GM21360 (cell line): ENCODE measurements around the gene SLC25A21.

Experiments
- ATAC-seq: cut with Tn5 transposase; IDR thresholded peaks from one replicate; pipeline ENCODE4 v1.9.1; 2021; ENCODE audit warnings: mild to moderate bottlenecking, moderate library complexity; ENCODE audit not compliant: unreplicated experiment

Gene SLC25A21

DNA sequence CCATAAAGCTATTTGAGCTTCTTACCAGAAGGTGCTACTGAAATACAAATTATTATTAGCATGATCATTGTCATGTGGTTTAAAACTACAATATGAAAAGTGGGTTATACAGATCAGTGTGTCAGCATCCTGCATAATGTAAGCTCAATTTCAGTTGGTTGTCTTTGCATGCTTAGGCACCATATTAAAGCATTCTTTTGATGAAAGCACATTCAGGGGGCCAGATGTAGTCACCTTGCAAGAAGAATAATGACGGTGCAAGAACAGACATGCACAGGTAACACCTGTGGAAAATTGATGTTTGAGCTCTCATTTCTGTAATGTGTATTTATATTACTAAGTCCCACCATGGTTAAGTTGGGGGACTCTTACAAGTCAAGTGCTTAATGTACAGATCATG, 386.9 kb downstream of the SLC25A21 start:
- ATAC-seq = no peak

GRCh38 chr14:36784541-36784940, 387.9 kb downstream of the SLC25A21 start:
- no peak for ATAC-seq

GRCh38 chr14:36781897-36782296, 390.5 kb downstream of the SLC25A21 start:
- ATAC-seq = no peak

DNA sequence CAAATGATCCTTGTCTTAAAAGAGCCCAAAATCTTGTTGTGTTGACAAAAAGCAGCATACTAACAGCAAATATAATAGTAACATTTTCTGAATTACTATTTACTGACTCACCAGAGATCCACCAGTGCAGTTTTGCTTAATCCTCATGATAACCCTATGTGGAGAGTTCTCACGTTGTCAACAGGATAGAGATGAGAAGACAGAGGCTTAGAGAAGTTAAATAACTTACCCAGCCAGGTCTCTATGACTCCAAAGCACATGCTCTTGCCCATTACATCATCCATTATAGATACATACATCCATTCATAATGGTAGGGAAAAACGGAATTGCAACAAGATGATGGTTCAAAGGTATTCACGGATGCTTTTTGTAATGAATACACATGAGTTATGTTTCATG, 398.8 kb downstream of the SLC25A21 start:
- ATAC-seq = no peak

DNA sequence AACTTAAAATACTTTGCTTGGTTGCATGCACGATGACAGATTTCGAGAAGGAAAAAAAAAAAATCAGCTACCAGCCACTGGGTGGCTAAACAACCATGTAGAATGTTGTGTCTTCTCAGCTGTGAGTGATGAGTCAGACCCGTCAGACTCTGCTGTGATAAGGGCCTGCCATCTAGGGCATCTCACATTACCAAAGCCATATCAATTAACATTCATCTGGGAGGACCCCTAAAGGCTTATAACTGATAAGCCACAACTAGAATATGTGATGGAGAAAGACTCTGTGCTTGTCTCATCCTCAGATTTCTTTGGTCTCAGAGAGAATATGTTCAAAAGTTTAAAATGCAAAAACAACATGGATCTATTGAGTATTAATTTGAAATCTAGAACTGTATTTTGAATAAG, 399.3 kb downstream of the SLC25A21 start:
- ATAC-seq = no peak

DNA sequence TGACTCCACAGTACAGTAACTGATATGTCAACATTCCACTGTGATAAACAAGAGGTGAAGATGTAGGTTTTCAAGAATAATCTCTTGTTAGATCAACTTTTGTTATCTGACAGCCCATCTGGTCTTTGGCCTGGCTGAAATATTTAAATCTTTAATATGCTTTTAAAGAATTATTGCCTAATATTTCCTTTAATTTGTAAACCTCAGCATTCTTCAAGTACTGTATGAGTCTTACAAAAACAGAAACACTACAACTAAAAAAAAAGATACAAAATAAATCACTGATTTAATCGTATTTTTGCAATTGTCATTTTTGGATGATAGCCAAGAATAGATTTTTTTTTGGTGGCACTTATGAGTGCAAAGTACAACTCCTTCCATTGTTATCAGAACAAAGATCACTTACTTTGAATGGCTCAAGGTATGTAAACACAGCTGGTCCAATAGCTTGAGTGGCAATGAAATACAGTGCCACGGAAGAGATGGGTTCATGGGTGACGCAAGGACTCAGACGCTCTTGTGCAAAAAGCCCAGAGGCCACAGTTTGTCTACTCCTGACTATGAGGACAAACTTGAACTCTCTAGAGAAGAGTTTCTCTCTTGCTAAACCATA, 401.3 kb downstream of the SLC25A21 start:
- no peak for ATAC-seq

DNA sequence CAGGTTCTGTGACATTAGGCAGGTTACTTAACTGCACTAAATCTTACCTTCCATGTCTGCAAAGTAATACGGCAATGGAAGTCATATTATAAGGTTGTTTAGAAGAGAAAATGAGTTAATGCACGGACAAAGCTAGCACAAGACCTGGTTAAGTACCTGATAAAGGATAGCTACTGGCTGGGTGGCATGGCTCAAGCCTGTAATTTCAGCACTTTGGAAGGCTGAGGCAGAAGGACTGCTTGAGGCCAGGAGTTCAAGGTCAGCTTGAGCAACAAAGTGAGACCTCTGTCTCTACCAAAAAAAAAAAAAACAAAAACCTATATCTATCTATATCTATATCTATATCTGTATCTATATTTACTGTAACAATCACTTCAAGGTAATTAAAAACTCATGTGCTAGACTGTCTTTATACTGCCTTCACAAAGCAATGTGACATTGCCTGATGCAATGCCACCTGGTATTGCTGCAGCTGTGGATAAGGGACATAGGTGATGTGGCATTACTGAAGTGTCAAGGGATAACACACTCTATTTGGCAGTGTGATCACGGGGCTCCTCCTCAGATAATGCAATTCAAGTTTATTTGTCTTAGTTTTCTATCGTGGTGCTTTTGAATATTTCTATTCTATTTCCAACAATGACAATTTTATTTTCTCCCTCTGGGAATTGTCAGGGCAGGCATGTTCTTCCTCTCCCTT, 403.6 kb downstream of the SLC25A21 start:
- ATAC-seq = no peak

GRCh38 chr14:36767603-36768281, 404.7 kb downstream of the SLC25A21 start:
- ATAC-seq = no peak

- no peak for ATAC-seq
Measured at GRCh38 chr14:36766974-36767373, 405.4 kb downstream of the SLC25A21 start.

DNA sequence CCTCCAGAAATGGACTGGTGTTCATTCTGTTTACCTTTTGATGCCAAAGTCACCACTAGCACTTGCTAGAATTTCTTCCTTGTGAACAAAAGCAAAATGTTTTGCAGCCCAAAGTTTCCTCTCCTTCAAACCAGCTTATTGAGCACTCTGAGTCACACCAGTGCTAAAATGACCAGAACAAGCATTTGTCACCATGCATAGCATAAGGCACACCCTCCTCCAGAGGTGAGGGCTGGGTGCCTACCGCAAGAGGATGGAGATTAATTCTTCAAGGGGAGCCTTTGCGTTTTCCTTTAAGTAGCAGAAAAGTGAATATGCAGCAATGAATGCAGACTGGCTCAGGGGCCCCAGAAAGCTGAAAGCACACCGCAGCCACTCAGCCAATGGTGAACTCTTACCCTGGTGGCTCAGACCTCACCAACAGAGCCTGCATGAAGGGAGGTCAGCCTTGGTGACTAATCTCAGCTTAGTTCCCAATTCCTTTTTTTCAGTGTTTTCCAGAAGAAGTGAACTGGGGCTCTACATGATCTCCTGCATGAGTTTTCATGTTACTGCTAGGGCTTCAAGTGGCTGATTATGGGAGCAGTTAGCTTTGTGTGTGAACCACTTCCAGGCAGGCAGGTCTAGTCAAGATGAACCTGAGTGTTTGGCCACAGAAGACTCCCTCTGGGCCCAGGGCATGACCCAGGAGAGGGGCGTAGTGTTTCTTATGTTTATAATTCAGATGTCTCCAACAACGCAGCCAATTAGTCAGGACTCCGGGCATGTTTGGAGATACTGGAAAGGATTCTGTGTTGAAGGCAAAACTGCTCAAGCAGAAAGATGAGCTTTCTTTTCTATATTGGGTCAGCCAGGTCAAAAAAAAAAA, 414.4 kb downstream of the SLC25A21 start:
- ATAC-seq = no peak

GRCh38 chr14:36756226-36756625, 416.2 kb downstream of the SLC25A21 start:
- no peak for ATAC-seq

DNA sequence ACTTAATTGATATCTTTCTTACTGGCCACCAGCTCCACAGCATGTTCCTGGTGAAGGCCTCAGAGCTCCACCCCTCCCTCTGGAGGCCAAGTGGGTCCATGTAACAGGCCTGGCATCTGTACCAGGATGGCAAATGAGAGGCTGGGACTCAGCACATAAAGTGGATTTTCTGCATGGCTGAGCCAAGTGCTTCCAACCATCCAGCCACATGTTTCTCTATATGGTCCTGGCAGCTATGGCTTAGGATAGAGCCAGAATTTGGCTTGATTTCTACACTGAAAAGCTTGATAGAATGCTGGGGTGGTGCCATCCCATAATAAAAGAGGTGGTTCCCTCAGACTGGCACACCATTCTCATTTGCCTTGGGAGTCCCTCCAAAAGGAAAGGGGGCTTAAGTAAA, 416.6 kb downstream of the SLC25A21 start:
- ATAC-seq = no peak

GRCh38 chr14:36751920-36752319, 420.5 kb downstream of the SLC25A21 start:
- no peak for ATAC-seq

GRCh38 chr14:36751106-36751505, 421.3 kb downstream of the SLC25A21 start:
- no peak for ATAC-seq

DNA sequence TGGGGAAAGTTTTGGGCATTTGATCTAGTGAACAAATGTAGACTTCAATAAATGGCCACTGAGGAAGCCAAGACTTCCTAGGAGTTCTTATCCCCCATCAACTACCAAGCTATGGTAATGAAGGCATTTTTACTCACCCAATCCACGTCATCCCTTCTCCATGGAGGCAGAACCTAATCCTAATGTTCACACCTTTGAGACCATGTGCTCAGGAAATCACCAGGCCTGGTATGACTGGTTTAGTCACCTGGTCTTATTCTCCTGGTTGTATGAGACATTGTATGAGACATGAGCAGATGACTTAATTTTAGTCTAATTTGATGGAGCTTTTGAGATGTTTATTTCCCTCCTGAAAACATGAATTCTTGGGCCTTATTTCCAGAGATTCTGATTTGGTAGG, 422.2 kb downstream of the SLC25A21 start:
- no peak for ATAC-seq

DNA sequence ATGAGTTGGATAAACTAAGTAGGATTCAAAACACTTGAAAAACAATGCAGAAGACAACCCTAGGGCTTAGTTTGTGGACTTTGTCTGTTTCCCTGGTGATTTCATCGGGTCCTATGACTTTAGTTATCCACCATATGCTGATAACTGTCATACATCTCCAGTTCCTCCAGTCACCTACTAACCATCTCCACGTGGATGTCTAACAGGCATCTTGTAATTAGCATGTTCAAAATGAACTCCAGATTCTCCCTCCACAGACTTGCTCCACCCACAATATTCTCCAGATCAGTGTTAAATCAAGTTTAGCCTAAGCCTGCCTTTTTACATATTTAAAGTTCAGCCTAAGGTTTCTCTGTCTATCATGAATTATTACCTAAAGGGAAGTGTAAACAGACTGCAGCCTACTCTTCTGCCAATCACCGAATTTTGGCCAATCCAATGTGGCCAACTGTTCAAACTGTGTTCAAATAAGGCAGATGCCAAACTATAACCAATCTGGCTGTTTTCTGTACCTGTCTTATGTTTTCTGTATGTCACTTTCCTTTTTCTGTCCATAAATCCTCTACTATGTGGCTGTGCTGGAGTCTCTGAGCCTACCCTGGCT, 423.7 kb downstream of the SLC25A21 start:
- no peak for ATAC-seq

- no peak for ATAC-seq
Measured at GRCh38 chr14:36747411-36748184, 424.8 kb downstream of the SLC25A21 start.

DNA sequence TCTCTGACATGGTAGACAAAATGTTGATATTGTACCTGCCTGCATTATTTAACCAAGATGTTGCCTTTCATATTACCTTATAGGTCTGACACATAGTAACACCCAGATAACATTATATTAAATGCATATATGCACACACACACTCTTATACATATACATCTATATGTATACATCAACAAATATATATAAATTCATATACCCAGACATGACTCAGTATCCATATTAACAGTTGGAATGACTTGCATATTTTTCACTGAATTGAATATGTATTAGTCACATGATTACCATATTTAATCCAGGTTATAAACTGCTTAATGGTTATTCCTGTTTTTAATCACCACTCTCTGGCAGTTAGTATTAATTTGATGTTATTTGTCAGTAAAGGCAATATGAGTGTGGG, 425.5 kb downstream of the SLC25A21 start:
- ATAC-seq = no peak

GRCh38 chr14:36741858-36742257, 430.5 kb downstream of the SLC25A21 start:
- ATAC-seq = no peak

GRCh38 chr14:36738269-36738668, 434.1 kb downstream of the SLC25A21 start:
- no peak for ATAC-seq
